Progenitor cell of endocrine pancreas (in vitro differentiated cells): ENCODE measurements around the gene PRKAR1B. TPM values are rescaled to one million over a fixed set of nuclear protein-coding genes. Genes with fewer than 3 reads are reported as not detected.
"Not testable (repeated sequence)": the region's sequence is repeated elsewhere in the genome, so short reads cannot be mapped to it uniquely, and the experiment has no call there.

Source experiments
- DNase-seq: peaks from one replicate; pipeline ENCODE4 v3.0.0; 2021; ENCODE audit warnings: low spot score; ENCODE audit not compliant: unreplicated experiment
- H3K27ac Mint-ChIP-seq: 2 replicates; pipeline ENCODE4 v1.8.0; 2021; ENCODE audit warnings: mild to moderate bottlenecking, moderate library complexity, mixed read lengths
- H3K27me3 Mint-ChIP-seq: 2 replicates; pipeline ENCODE4 v1.8.0; 2021; ENCODE audit warnings: mixed read lengths
- H3K36me3 Mint-ChIP-seq: 2 replicates; pipeline ENCODE4 v1.8.0; 2022; ENCODE audit warnings: mixed read lengths; ENCODE audit not compliant: insufficient read depth
- H3K4me1 Mint-ChIP-seq: 2 replicates; pipeline ENCODE4 v1.8.0; 2021; ENCODE audit warnings: low read depth, mixed read lengths
- H3K4me3 Mint-ChIP-seq: 2 replicates; pipeline ENCODE4 v1.8.0; 2021; ENCODE audit warnings: low read depth, mild to moderate bottlenecking, moderate library complexity, mixed read lengths
- H3K9me3 Mint-ChIP-seq: 2 replicates; pipeline ENCODE4 v1.8.0; 2021; ENCODE audit warnings: low read depth, mixed read lengths
- total RNA-seq: library from RNA; stranded (reverse); gene quantifications from 2 replicates; pipeline ENCODE4 v1.2.1, GENCODE V29; 2021
- TF ChIP-seq, protein P1 (sequence below): fragments of 200-600 bp; sonication (generic); IDR thresholded peaks from one replicate; pipeline ENCODE4 v1.5.0; 2021; ENCODE audit warnings: antibody characterized with exemption, mild to moderate bottlenecking; ENCODE audit not compliant: unreplicated experiment

PRKAR1B gene
- total RNA-seq, 1 donor from 2014 or later = 54.2 TPM

DNA sequence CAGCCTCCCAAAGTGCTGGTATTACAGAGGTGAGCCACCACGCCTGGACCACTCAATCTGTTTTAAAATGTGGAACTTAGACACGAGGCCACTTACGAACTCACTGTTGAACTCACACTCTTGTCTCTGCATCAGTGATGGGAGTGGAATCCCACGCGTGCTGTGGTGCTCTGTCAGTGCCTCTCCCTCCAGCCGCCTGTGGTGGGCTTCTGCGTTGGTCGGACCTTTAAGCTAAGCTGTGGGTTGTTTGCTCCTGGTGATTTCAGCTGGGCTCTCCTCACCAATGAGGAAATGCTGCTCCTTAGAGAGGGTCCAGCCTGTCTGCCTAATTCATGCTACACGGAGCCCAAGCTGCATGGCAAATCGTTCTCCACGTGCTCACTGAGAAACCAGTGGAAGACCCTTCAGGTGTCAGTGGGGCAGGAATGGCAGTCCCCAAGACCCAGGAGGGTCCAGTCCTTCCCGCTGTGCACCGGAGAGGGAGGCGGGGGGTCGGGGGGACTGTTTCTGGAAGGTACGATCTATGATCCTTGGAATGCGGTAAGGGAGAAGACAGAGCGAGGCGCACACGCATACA is 17.9 kb upstream of the PRKAR1B start:
- no peak overlapping the region for H3K4me3 Mint-ChIP-seq
- TF ChIP-seq, protein P1, sequence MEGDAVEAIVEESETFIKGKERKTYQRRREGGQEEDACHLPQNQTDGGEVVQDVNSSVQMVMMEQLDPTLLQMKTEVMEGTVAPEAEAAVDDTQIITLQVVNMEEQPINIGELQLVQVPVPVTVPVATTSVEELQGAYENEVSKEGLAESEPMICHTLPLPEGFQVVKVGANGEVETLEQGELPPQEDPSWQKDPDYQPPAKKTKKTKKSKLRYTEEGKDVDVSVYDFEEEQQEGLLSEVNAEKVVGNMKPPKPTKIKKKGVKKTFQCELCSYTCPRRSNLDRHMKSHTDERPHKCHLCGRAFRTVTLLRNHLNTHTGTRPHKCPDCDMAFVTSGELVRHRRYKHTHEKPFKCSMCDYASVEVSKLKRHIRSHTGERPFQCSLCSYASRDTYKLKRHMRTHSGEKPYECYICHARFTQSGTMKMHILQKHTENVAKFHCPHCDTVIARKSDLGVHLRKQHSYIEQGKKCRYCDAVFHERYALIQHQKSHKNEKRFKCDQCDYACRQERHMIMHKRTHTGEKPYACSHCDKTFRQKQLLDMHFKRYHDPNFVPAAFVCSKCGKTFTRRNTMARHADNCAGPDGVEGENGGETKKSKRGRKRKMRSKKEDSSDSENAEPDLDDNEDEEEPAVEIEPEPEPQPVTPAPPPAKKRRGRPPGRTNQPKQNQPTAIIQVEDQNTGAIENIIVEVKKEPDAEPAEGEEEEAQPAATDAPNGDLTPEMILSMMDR = no peak
- no peak for DNase-seq
- no peaks in the 10 kb centered on the region for H3K27me3 Mint-ChIP-seq
- H3K9me3 Mint-ChIP-seq = no peaks in the 10 kb centered on the region
- no peak overlapping the region for H3K27ac Mint-ChIP-seq
- no peaks in the 10 kb centered on the region for H3K4me1 Mint-ChIP-seq
- peaks cover 25% of the 10 kb centered on the region for H3K36me3 Mint-ChIP-seq

DNA sequence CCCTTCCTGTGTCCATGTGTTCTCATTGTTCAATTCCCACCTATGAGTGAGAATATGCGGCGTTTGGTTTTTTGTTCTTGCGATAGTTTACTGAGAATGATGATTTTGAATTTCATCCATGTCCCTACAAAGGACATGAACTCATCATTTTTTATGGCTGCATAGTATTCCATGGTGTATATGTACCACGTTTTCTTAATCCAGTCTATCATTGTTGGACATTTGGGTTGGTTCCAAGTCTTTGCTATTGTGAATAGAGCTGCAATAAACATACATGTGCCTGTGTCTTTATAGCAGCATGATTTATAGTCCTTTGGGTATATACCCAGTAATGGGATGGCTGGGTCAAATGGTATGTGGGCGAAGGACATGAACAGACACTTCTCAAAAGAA is 17.0 kb upstream of the PRKAR1B start:
- H3K27ac Mint-ChIP-seq, H3K4me1 Mint-ChIP-seq, DNase-seq, H3K9me3 Mint-ChIP-seq, H3K27me3 Mint-ChIP-seq, H3K4me3 Mint-ChIP-seq: not testable (repeated sequence)
- H3K36me3 Mint-ChIP-seq = peaks cover 25% of the 10 kb centered on the region

DNA sequence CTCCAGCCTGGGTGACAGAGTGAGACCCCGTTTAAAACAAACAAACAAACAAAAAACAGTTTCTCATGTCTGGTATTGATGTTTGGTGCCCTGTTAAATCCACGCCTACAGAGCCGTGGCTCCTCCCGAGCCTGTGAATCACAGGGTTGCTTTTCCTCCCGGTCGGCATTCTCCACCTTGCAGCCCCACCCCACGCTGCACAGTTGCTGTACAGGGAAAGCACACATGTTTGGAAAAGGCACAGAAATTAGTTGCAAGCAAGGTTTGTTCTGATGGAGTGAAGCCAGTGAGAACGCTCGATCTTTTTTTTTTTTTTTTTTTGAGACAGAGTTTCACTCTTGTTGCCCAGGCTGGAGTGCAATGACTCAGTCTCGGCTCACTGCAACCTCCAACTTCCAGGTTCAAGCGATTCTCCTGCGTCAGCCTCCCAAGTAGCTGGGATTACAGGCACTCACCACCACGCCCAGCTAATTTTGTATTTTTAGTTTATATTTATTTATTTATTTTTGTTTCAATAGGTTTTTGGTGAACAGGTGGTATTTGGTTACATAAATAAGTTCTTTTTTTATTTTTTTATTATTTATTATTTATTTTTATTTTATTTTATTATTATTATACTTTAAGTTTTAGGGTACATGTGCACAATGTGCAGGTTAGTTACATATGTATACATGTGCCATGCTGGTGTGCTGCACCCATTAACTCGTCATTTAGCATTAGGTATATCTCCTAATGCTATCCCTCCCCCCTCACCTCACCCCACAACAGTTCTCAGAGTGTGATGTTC is 16.5 kb upstream of the PRKAR1B start:
- not testable (repeated sequence) for H3K9me3 Mint-ChIP-seq, H3K27ac Mint-ChIP-seq, H3K27me3 Mint-ChIP-seq, H3K4me3 Mint-ChIP-seq, DNase-seq, H3K4me1 Mint-ChIP-seq
- H3K36me3 Mint-ChIP-seq = peaks cover 25% of the 10 kb centered on the region

DNA sequence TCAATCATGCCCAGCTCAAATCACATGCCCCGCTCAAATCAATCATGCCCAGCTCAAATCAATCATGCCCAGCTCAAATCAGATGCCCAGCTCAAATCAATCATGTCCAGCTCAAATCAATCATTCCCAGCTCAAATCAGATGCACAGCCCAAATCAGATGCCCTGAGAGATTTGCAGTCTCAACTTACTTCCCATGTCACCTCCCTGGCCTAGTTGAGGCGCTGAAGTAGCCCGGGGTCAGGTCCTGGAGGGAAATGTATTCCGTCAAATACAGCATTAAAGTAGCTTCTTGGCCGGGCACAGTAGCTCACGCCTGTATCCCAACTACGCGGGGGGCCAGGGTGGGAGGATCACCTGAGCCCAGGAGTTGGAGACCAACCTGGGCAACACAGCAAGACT is 15.7 kb upstream of the PRKAR1B start:
- Mint-ChIP-seq H3K4me3 (no peak overlapping the region), H3K36me3 (peaks cover 25% of the 10 kb centered on the region), H3K9me3 (no peaks in the 10 kb centered on the region), H3K27me3 (no peaks in the 10 kb centered on the region), H3K4me1 (no peaks in the 10 kb centered on the region), H3K27ac (no peak overlapping the region)
- TF ChIP-seq, protein P1 = no peak
- no peak for DNase-seq

DNA sequence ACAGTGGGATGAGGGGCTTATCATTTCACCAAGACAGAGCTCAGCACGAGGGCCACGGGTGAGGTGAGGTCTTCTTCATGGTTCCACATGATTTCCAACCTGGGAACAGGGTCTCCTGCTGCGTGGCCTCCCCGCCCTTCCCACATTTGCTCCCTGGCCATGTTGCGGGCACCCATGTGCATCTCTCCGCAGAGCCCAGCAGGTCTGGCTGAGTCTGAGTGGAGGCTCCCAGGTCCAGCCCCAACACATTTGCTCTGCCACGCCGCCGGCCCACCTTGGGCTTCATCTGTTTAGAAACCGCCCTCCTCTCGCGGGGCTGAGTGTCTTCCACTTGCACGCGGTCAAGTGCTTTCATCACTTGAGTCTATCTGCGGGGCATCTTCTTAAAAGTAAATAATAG is 14.8 kb upstream of the PRKAR1B start:
- H3K9me3 Mint-ChIP-seq = no peaks in the 10 kb centered on the region
- peaks cover 25% of the 10 kb centered on the region for H3K36me3 Mint-ChIP-seq
- H3K4me3 Mint-ChIP-seq = no peak overlapping the region
- TF ChIP-seq, protein P1 = no peak
- peaks cover 2% of the 10 kb centered on the region for H3K4me1 Mint-ChIP-seq
- no peak for DNase-seq
- H3K27ac Mint-ChIP-seq = no peak overlapping the region
- H3K27me3 Mint-ChIP-seq = no peaks in the 10 kb centered on the region

DNA sequence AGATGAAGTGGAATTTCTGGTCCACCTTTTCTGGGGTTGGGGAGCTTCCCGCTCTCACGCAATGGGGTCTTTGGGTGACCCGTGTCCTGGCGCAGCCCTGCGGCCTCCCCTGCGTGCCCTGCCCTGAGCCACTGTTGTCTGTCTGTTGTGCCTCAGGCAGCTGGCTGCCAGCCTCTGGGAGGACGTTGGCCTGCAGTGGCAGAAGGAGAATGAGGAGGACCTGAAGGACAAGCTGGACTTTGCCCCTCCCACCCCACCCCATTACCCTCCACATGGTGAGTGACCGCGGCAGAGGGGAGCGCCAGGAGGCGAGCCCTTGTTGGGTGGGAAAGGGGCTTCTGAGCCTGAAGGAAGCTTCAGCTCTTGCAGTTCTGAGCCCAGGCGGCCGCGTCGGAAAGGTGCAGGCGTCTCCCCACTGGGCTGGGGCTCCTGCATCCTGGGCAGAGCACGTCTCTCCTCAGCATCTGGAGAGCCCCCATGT is 14.2 kb upstream of the PRKAR1B start:
- H3K27ac Mint-ChIP-seq = no peak overlapping the region
- no peaks in the 10 kb centered on the region for H3K27me3 Mint-ChIP-seq
- H3K4me3 Mint-ChIP-seq = no peak overlapping the region
- DNase-seq = no peak
- H3K36me3 Mint-ChIP-seq = peaks cover 25% of the 10 kb centered on the region
- H3K4me1 Mint-ChIP-seq = peaks cover 2% of the 10 kb centered on the region
- no peaks in the 10 kb centered on the region for H3K9me3 Mint-ChIP-seq
- TF ChIP-seq, protein P1 = no peak
